Stimulated activated CD4-positive, alpha-beta T cell treated with anti-CD3 and anti-CD28 coated beads, Interleukin-4, amount 100 ng/mL, for 48 hours (primary cell): Measurements from ENCODE around the gene MED9.

ENCODE experiments used
- DNase-seq, 2 donors: peaks; one replicate each; pipeline ENCODE4 v3.0.0-alpha.2; 2020; ENCODE audit warnings: low read depth in 2 of 2

MED9 gene

GRCh38 chr17:17535957-17536356 lies 59.2 kb downstream of the MED9 start:
- DNase-seq, result no peak

DNA sequence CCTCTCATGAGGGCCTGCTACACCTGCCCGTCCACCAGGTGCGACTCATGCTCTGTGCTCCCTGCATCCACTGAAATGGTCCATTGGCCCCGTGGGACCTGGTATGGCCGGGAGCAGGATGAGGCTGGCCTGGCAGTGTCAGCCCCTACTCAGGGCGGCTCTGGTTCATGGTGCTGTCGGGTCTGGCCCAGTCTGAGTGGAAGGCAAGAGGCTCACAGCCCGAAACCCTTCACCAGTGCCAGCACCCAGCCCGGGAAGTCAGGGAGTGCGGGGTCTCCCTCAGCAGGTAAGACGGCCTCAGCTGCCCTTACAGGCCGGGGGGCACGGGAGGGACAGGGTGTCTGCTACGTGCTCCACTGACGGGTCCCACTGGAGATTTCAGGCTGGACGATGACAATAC lies 59.9 kb downstream of the MED9 start:
- no peak for DNase-seq

GRCh38 chr17:17537311-17538099 lies 60.7 kb downstream of the MED9 start:
- no peak for DNase-seq

GRCh38 chr17:17538417-17539391 lies 61.9 kb downstream of the MED9 start:
- no peak for DNase-seq

GRCh38 chr17:17539591-17539990 lies 62.8 kb downstream of the MED9 start:
- no peak for DNase-seq

GRCh38 chr17:17540278-17540906 lies 63.6 kb downstream of the MED9 start:
- DNase-seq, result no peak

DNA sequence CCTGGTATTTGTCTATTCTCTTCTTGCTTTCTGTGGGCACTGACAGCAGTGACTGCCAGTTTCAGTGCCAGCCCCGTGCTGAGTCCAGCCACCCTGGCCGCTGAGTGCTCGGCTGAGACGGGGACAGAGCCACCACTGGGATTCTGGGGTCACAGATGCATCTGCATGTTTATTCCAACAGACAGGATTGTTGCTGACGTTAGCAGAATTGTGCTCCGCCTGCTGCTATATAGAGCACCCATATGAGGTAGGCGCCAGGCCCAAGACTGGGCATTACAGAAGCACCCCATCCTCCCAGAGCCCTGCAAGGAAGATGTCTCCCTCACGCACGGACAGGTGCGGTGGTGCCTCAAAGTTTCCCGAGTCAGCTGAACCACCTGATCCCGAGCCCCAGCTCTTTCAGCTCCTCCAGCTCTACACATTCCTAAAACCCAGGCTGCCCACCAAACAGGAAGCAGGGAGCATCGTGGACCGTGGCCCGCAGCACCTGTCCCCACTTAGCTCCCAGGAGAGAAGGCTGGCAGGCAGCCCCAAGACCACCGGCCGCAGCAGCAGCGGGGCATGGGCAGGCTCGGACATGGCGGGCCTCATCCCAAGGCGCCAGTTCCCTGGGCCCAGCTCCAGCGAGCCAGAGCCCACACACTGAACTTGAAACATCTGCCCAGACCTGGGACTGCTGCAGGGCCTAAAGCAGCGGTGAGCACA lies 64.3 kb downstream of the MED9 start:
- no peak for DNase-seq

- no peak for DNase-seq
Measured at GRCh38 chr17:17541640-17542001, 64.8 kb downstream of the MED9 start.
